ENCODE results near the gene MANSC1. TPM values are rescaled to one million over a fixed set of nuclear protein-coding genes. Genes with fewer than 3 reads are reported as not detected.
A peak's percentile ranks its signal among the peaks of the same experiment; 100 is the strongest.

The MANSC1 gene
- total and polyA plus RNA-seq, 9 of the 15 experiments (the other 6 are each of a cell fraction or from before 2014, with no cell fraction given), result 0.76 to 8.6 (median 3.1) TPM

DNA sequence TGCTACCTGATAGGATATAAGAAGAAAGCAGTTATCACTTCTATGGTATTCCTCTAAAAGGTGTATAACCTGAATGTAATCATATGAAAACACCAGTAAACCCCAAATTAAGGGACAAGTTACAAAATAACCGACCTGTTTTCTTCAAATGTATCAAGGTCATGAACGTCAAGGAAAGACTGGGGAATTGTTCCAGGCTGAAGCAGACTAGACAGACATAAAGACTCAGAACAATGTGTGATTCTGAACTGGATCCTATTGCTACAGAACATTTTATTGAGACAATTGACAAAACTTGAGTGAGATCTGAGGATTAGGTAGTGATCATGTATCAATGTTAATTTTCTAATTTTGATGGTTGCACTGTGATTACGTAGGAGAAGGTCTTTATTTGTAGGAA is 67.8 kb downstream of the MANSC1 start (continued):
- TF ChIP-seq, protein P1, sequence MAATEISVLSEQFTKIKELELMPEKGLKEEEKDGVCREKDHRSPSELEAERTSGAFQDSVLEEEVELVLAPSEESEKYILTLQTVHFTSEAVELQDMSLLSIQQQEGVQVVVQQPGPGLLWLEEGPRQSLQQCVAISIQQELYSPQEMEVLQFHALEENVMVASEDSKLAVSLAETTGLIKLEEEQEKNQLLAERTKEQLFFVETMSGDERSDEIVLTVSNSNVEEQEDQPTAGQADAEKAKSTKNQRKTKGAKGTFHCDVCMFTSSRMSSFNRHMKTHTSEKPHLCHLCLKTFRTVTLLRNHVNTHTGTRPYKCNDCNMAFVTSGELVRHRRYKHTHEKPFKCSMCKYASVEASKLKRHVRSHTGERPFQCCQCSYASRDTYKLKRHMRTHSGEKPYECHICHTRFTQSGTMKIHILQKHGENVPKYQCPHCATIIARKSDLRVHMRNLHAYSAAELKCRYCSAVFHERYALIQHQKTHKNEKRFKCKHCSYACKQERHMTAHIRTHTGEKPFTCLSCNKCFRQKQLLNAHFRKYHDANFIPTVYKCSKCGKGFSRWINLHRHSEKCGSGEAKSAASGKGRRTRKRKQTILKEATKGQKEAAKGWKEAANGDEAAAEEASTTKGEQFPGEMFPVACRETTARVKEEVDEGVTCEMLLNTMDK (IDR thresholded peaks at IDR 0.05; ENCODE audit: borderline replicate concordance, insufficient read depth, low read depth, low read length, poor library complexity, severe bottlenecking), result no peak
- TF ChIP-seq SAFB (IDR thresholded peaks at IDR 0.05; ENCODE audit: borderline replicate concordance, low read depth, low read length) (no peak), TCF7 (IDR thresholded peaks at IDR 0.05; ENCODE audit: borderline replicate concordance) (no peak), PCBP1 (IDR thresholded peaks at IDR 0.05; ENCODE audit: low read depth, low read length, poor library complexity, severe bottlenecking) (no peak)

DNA sequence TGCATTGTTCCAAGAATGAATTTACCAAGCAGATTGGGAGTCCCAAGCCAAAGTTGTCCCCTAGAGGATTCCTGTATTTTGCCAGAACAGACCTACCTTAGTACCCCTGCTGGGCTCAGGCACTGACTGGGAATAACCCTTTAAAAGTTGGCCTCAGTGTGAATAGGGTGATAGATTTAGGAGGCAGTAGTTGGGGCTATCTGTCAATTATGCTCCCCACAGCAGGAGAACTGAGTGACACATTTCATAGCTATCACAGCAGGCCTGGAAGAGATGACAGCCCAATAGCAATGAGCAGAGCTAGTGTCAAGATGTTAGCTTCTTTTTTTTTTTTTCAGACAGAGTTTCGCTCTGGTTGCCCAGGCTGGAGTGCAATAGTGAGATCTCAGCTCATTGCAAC is 68.9 kb downstream of the MANSC1 start:
- Histone ChIP-seq H4K20me1 (replicated peaks; ENCODE audit: control insufficient read depth, insufficient read depth, low read length) (no peaks in the 10 kb centered on the region), H3K4me3 (no peak overlapping the region), H3K9me1 (ENCODE audit: control insufficient read depth, insufficient read depth, low read length) (no peaks in the 10 kb centered on the region), H3K4me2 (ENCODE audit: insufficient read depth, low read length) (no peak overlapping the region), H3K27ac (ENCODE audit: extremely low read depth, low read depth, low read length) (no peak overlapping the region), H3K9ac (ENCODE audit: insufficient read depth in 1 of 2, low read depth in 2 of 2, low read length in 2 of 2) (no peak overlapping the region), H3K79me2 (ENCODE audit: control insufficient read depth, insufficient read depth, low read length) (no peaks in the 10 kb centered on the region), H3K27me3 (ENCODE audit: control insufficient read depth in 2 of 2, insufficient read depth in 2 of 2, low read length in 2 of 2) (no peaks in the 10 kb centered on the region; a peak in 2 of 5 replicates), H3K4me1 (replicated peaks in 1 of 2; ENCODE audit: control insufficient read depth in 2 of 2, insufficient read depth in 2 of 2, low read length in 2 of 2) (no peaks in the 10 kb centered on the region; a peak in 1 of 5 replicates), H2AFZ (ENCODE audit: low read depth, low read length) (no peak overlapping the region), H3K36me3 (ENCODE audit: control insufficient read depth, insufficient read depth, low read length) (no peaks in the 10 kb centered on the region), H3K9me3 (replicated peaks; ENCODE audit: control insufficient read depth, insufficient read depth, low read depth, low read length) (no peaks in the 10 kb centered on the region)
- ChIA-PET POLR2A (no interaction called here), CTCF (ENCODE audit: low intra/inter-chr PET ratio) (no interaction called here)
- WGBS (ENCODE audit: insufficient coverage, low coverage, missing lambda C conversion rate), result no CpG with 5 or more reads among the region's 1 CpG
- FAIRE-seq, result no peak
- no peak for DNase-seq (ENCODE audit: extremely low read depth in 1 of 4, low spot score in 3 of 4)
- intact Hi-C loops (cut with micrococcal nuclease), result no loop called here
- no TSS peak for BruUV-seq (replicated peaks)
- no peak for ATAC-seq
- no peak for TF ChIP-seq CC2D1A (IDR thresholded peaks at IDR 0.05)
- TF ChIP-seq POLR3G (IDR thresholded peaks at IDR 0.05; ENCODE audit: extremely low read depth, insufficient read length, insufficient replicate concordance), result no peak
- TF ChIP-seq GTF2F1 (IDR thresholded peaks at IDR 0.05; ENCODE audit: low read depth, low read length), result no peak
- no peak for TF ChIP-seq ZNF232 (CRISPR knock-in tag; IDR thresholded peaks at IDR 0.05)
- TF ChIP-seq, protein P2, sequence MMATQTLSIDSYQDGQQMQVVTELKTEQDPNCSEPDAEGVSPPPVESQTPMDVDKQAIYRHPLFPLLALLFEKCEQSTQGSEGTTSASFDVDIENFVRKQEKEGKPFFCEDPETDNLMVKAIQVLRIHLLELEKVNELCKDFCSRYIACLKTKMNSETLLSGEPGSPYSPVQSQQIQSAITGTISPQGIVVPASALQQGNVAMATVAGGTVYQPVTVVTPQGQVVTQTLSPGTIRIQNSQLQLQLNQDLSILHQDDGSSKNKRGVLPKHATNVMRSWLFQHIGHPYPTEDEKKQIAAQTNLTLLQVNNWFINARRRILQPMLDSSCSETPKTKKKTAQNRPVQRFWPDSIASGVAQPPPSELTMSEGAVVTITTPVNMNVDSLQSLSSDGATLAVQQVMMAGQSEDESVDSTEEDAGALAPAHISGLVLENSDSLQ (IDR thresholded peaks at IDR 0.05), result 0 out of 2 replicates have a peak, but pooled peaks have one; percentile 42
- no peak for TF ChIP-seq TRIM28 (IDR thresholded peaks at IDR 0.05)
- no peak for TF ChIP-seq ZNF133 (CRISPR knock-in tag; IDR thresholded peaks at IDR 0.05)
- no peak for TF ChIP-seq ZNF589 (CRISPR knock-in tag; IDR thresholded peaks at IDR 0.05; ENCODE audit: low read depth)
- TF ChIP-seq LCOR (CRISPR knock-in tag; IDR thresholded peaks at IDR 0.05), result no peak
- in situ Hi-C loops (cut with MboI), result no loop called here

Measured in K562 (cell line).